Measurements from ENCODE around the gene SERPINB8.

DNA sequence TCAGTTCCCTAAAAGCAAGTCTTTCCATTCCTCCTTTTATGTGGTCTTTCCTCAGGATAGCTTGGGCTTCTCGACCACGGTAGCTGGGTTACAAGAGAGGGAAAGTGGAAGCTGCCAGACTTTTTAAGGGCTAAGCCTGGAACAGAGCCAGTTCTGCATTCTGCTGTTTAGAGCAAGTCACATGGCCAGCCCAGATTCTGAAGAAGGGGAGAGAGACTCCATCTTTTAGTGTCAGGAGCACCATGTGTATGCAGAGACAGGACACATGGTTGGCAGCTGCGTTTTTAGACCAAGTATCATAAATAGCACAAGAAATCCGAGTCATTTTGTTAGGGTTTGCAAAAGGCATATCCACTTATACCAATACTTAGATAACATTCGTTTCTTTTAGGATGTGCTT is 16.1 kb upstream of the SERPINB8 start:
- TF ChIP-seq, protein P1, sequence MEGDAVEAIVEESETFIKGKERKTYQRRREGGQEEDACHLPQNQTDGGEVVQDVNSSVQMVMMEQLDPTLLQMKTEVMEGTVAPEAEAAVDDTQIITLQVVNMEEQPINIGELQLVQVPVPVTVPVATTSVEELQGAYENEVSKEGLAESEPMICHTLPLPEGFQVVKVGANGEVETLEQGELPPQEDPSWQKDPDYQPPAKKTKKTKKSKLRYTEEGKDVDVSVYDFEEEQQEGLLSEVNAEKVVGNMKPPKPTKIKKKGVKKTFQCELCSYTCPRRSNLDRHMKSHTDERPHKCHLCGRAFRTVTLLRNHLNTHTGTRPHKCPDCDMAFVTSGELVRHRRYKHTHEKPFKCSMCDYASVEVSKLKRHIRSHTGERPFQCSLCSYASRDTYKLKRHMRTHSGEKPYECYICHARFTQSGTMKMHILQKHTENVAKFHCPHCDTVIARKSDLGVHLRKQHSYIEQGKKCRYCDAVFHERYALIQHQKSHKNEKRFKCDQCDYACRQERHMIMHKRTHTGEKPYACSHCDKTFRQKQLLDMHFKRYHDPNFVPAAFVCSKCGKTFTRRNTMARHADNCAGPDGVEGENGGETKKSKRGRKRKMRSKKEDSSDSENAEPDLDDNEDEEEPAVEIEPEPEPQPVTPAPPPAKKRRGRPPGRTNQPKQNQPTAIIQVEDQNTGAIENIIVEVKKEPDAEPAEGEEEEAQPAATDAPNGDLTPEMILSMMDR (IDR thresholded peaks at IDR 0.05), result no peak
- TF ChIP-seq POLR2A (IDR thresholded peaks at IDR 0.05), result no peak
